HEK293T (cell line): ENCODE results near the gene SPRY1.

Experiments used
- ARNT ChIP-seq: fragments of 450-650 bp; IDR thresholded peaks from 2 replicates; pipeline ENCODE4 v1.6.1; 2017; ENCODE audit warnings: mild to moderate bottlenecking
- BHLHE40 ChIP-seq: fragments of 450-650 bp; IDR thresholded peaks from 2 replicates; pipeline ENCODE4 v1.6.1; 2016; ENCODE audit warnings: mild to moderate bottlenecking, moderate library complexity, borderline replicate concordance
- ELF4 ChIP-seq: fragments of 450-650 bp; IDR thresholded peaks from 2 replicates; pipeline ENCODE4 v1.6.1; 2017; ENCODE audit warnings: antibody characterized with exemption
- FOXA1 ChIP-seq: fragments of 450-650 bp; IDR thresholded peaks from 2 replicates; pipeline ENCODE4 v1.6.1; 2016; ENCODE audit warnings: mild to moderate bottlenecking
- FOXM1 ChIP-seq: fragments of 450-650 bp; IDR thresholded peaks from 2 replicates; pipeline ENCODE4 v1.6.1; 2017; ENCODE audit warnings: mild to moderate bottlenecking, borderline replicate concordance
- L3MBTL2 ChIP-seq: fragments of 450-650 bp; conservative IDR thresholded peaks from 2 replicates; pipeline ENCODE4 v1.6.1; 2016; ENCODE audit warnings: mild to moderate bottlenecking
- SP1 ChIP-seq: fragments of 450-650 bp; IDR thresholded peaks from 2 replicates; pipeline ENCODE4 v1.6.1; 2017
- SUZ12 ChIP-seq: fragments of 450-650 bp; IDR thresholded peaks from 2 replicates; pipeline ENCODE4 v1.6.1; 2016; ENCODE audit warnings: mild to moderate bottlenecking
- TARDBP ChIP-seq: fragments of 450-650 bp; IDR thresholded peaks from 2 replicates; pipeline ENCODE4 v1.6.1; 2016
- ZNF384 ChIP-seq: fragments of 450-650 bp; IDR thresholded peaks from 2 replicates; pipeline ENCODE4 v1.6.1; 2016

- no peak for TF ChIP-seq ELF4
- no peak for TF ChIP-seq FOXA1
- no peak for TF ChIP-seq L3MBTL2
- no peak for TF ChIP-seq SP1
- TF ChIP-seq ZNF384, result no peak
- TF ChIP-seq ARNT, result no peak
- TF ChIP-seq TARDBP, result no peak
- no peak for TF ChIP-seq FOXM1
- TF ChIP-seq SUZ12, result no peak
- no peak for TF ChIP-seq BHLHE40
These were observed 13.0 kb upstream of the SPRY1 start for GRCh38 chr4:123383566-123383965.
